GM19452 (cell line): ENCODE measurements around the gene SRR.

Experiments
- ATAC-seq: cut with Tn5 transposase; IDR thresholded peaks from one replicate; pipeline ENCODE4 v1.9.1; 2021; ENCODE audit not compliant: unreplicated experiment

SRR gene

GRCh38 chr17:2338315-2338657, 34.5 kb downstream of the SRR start:
- ATAC-seq = no peak

GRCh38 chr17:2343421-2343820, 39.7 kb downstream of the SRR start:
- no peak for ATAC-seq

GRCh38 chr17:2344528-2344927, 40.8 kb downstream of the SRR start:
- no peak for ATAC-seq

GRCh38 chr17:2346475-2346874, 42.7 kb downstream of the SRR start:
- ATAC-seq = no peak

- no peak for ATAC-seq
Observed at GRCh38 chr17:2347805-2348685, 44.3 kb downstream of the SRR start.

GRCh38 chr17:2351269-2351668, 47.5 kb downstream of the SRR start:
- ATAC-seq = no peak

- ATAC-seq = no peak
Observed at GRCh38 chr17:2354311-2354710, 50.6 kb downstream of the SRR start.

GRCh38 chr17:2357237-2357636, 53.5 kb downstream of the SRR start:
- ATAC-seq = no peak

GRCh38 chr17:2357931-2358434, 54.2 kb downstream of the SRR start:
- no peak for ATAC-seq

GRCh38 chr17:2361010-2361760, 57.4 kb downstream of the SRR start:
- no peak for ATAC-seq

- no peak for ATAC-seq
Observed at GRCh38 chr17:2362016-2362415, 58.3 kb downstream of the SRR start.

GRCh38 chr17:2362416-2362815, 58.7 kb downstream of the SRR start:
- ATAC-seq = no peak

GRCh38 chr17:2362881-2363280, 59.1 kb downstream of the SRR start:
- no peak for ATAC-seq

GRCh38 chr17:2363318-2363717, 59.6 kb downstream of the SRR start:
- no peak for ATAC-seq

- no peak for ATAC-seq
Observed at GRCh38 chr17:2363851-2364762, 60.4 kb downstream of the SRR start.

GRCh38 chr17:2364763-2365116, 61.0 kb downstream of the SRR start:
- ATAC-seq = no peak

- ATAC-seq = no peak
Observed at GRCh38 chr17:2365132-2365531, 61.4 kb downstream of the SRR start.

- no peak for ATAC-seq
Observed at GRCh38 chr17:2366747-2367494, 63.2 kb downstream of the SRR start.

- ATAC-seq = no peak
Observed at GRCh38 chr17:2368359-2368758, 64.6 kb downstream of the SRR start.

- ATAC-seq = no peak
Observed at GRCh38 chr17:2369039-2369438, 65.3 kb downstream of the SRR start.
